ENCODE data around the gene ZNF790.

Gene ZNF790

DNA sequence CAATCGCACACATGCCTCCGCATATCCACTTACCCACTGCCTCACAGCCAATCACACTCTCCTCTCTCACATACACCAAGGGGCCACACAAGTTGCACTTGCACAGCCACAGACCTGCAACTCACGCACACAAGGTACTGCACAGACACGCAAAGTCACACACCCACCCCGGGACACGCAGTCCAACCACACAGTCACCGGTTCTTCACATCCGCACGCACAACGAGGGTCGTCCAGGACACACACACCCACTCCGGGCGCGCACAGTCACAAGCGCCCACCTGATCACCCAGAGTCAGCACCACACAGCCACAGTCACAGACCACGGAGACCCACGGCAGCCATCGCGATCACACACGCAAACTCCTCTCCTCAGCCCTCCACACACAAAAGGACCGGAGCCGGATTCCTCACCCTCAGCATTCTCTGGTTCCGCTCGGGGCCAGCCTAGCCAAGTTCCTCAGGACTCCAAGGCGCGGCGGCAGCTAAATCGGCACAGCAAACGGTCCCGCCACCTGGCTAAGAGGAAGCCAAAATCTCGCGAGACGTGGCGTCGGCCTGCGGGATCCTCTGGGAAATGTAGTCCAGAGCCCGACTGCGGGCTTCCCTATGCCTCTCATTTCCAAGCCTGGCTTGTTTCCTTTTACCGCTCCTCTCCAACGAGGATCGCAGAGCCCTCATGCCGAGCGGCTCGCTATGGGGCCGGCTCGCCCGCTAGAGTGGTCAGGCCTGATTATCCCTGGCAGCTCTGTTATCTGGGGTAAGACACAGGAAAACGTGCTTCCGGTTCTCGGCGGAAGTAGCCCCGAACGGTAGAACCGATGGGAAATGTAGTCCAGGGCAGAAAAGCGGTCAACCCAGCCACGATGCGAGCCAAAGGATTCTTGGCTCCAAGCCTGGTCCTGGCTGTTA lies 65.6 kb downstream of the ZNF790 start, which contains the start of gene ZNF850:
ZNF850 (minus strand) TSS at position 497 of the 912 bp plus-strand sequence. CDS start 10,201 bp downstream, outside the sequence.
- peak; percentile 95 for DNase-seq (ENCODE audit: low spot score)

DNA sequence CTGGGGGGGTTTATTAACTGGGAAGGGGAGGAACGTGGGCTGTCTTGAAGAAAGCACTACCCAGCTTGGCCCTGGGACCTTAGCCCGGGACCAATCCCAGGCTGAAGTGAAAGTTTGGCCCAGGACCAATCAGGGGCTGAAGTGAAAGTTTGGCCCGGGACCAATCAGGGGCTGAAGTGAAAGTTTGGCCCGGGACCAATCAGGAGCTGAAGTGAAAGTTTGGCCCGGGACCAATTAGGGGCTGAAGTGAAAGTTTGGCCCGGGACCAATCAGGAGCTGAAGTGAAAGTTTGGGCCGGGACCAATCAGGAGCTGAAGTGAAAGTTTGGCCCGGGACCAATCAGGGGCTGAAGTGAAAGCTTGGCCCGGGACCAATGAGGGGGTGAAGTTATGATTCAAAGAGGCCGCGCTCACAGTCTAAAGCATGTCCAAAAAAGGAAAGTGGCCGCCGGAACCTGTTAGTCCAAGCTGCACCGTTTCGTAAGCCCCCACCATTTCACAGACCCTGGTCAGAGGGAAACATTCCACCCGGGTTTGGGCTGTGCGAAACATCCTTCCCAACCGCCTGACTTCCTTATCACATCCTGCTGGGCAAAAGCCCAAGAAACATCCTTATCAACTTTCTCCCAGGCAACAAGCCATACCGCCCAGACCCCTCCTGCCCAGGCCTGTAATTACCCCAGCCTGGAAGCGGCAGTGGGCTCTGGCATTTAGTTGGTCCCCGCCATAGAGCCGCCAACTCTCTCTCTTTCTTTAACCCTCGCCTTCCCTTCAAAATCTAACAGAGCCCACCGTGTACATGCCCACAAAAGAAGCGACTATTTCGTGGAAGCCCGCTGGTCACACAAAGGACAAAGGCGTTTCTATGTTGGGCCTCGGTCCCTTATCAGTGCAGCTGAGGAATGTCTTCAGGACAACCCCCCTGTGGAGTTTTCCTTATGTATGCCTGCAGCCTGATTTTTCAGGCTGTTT lies 66.6 kb downstream of the ZNF790 start:
- DNase-seq (ENCODE audit: low spot score), result peak; percentile 98
